Natural killer cell (primary cell): ENCODE data around the gene GALNTL6. TPM values are rescaled to one million over a fixed set of nuclear protein-coding genes. Genes with fewer than 3 reads are reported as not detected.

Source experiments
- ATAC-seq, 3 donors: fragments of 150-1000 bp in 2 of 3; fragments of 200-7000 bp in 1 of 3; cut with Tn5 transposase; 1 replicate in 1 of 3; 2 replicates in 2 of 3; pipeline ENCODE4 v1.10.0; 2021; ENCODE audit warnings: mild to moderate bottlenecking in 2 of 3, moderate library complexity in 2 of 3
- DNase-seq, 2 donors: peaks; one replicate each; pipeline versions ENCODE4 v3.0.0 to v3.0.0-alpha.2; 2013 to 2021; ENCODE audit warnings: mixed read lengths in 1 of 2
- H3K27ac ChIP-seq: one replicate; pipeline ENCODE4 v1.5.1; 2013; ENCODE audit warnings: mild to moderate bottlenecking, low read length
- H3K27me3 ChIP-seq: one replicate; pipeline ENCODE4 v1.6.1; 2013; ENCODE audit warnings: low read length; ENCODE audit not compliant: control insufficient read depth, insufficient read depth
- H3K36me3 ChIP-seq: one replicate; pipeline ENCODE4 v1.6.1; 2013; ENCODE audit warnings: low read length; ENCODE audit not compliant: control insufficient read depth, insufficient read depth
- H3K4me1 ChIP-seq: one replicate; pipeline ENCODE4 v1.6.1; 2013; ENCODE audit warnings: low read length; ENCODE audit not compliant: control insufficient read depth, insufficient read depth
- H3K4me3 ChIP-seq: one replicate; pipeline ENCODE4 v1.5.1; 2013; ENCODE audit warnings: low read length
- H3K9me3 ChIP-seq: one replicate; pipeline ENCODE4 v1.6.1; 2013; ENCODE audit warnings: low read length; ENCODE audit not compliant: control insufficient read depth, insufficient read depth
- H3K27ac Mint-ChIP-seq, 2 donors: one replicate each; pipeline ENCODE4 v1.8.0; 2022; ENCODE audit warnings: mild to moderate bottlenecking in 2 of 2, mixed read lengths in 2 of 2, moderate library complexity in 1 of 2
- H3K27me3 Mint-ChIP-seq, 2 donors: one replicate each; pipeline ENCODE4 v1.8.0; 2022; ENCODE audit warnings: low read depth in 2 of 2, mixed read lengths in 2 of 2
- H3K36me3 Mint-ChIP-seq: one replicate; pipeline ENCODE4 v1.8.0; 2022; ENCODE audit warnings: mixed read lengths
- H3K4me1 Mint-ChIP-seq, 2 donors: one replicate each; pipeline ENCODE4 v1.8.0; 2022; ENCODE audit warnings: mixed read lengths in 2 of 2
- H3K4me3 Mint-ChIP-seq: one replicate; pipeline ENCODE4 v1.8.0; 2022; ENCODE audit warnings: mild to moderate bottlenecking, moderate library complexity, mixed read lengths
- H3K9me3 Mint-ChIP-seq, 2 donors: one replicate each; pipeline ENCODE4 v1.8.0; 2022; ENCODE audit warnings: mixed read lengths in 2 of 2
- CTCF ChIP-seq: fragments of 200-600 bp; IDR thresholded peaks from one replicate; pipeline ENCODE4 v1.8.0; 2022; ENCODE audit warnings: antibody characterized with exemption
- WGBS: methylation state at CpG from one replicate; pipeline ENCODE4 v1.1.7; 2013; ENCODE audit warnings: missing lambda C conversion rate; ENCODE audit not compliant: insufficient coverage; 5-methylcytosine and 5-hydroxymethylcytosine counted together
- intact Hi-C: fragments of 100-400 bp; cut with micrococcal nuclease; formaldehyde crosslinking; loops from one replicate; pipeline ENCODE4 v1.14.2; 2022
- total RNA-seq, 4 donors: library from RNA; stranded (reverse); fragments of 120-200 nt in 1 of 4; gene quantifications; one replicate each; pipeline versions ENCODE4 v1.2.3 to v1.2.4, GENCODE V29; 2013 to 2022

Gene GALNTL6
- total RNA-seq, 3 donors from 2014 or later (not counting 1 experiment from before 2014, with no cell fraction given) = not detected

GRCh38 chr4:172517391-172517790 is 704.2 kb downstream of the GALNTL6 start:
- Mint-ChIP-seq H3K9me3 (peaks cover 6 to 15% of the 10 kb centered on the region in 2 donors), H3K27me3 (no peaks in the 10 kb centered on the region), H3K4me1 (no peaks in the 10 kb centered on the region), H3K4me3 (no peak overlapping the region), H3K27ac (no peak overlapping the region), H3K36me3 (no peaks in the 10 kb centered on the region)
- no peak overlapping the region for H3K27ac ChIP-seq
- ATAC-seq (no peak), DNase-seq (no peak)
- H3K36me3 ChIP-seq = no peaks in the 10 kb centered on the region
- H3K4me3 ChIP-seq = no peak overlapping the region
- no peak for TF ChIP-seq CTCF
- H3K27me3 ChIP-seq = no peaks in the 10 kb centered on the region
- H3K4me1 ChIP-seq = no peaks in the 10 kb centered on the region
- 51% methylated on average over 2 of the region's 2 CpGs for WGBS
- peaks cover 5% of the 10 kb centered on the region for H3K9me3 ChIP-seq
- intact Hi-C loops = no loop called here

GRCh38 chr4:172521248-172521647 is 708.0 kb downstream of the GALNTL6 start:
- no peaks in the 10 kb centered on the region for H3K9me3 ChIP-seq
- ATAC-seq (no peak), DNase-seq (no peak)
- Mint-ChIP-seq H3K4me1 (no peaks in the 10 kb centered on the region), H3K36me3 (no peaks in the 10 kb centered on the region), H3K9me3 (peaks cover 2 to 3% of the 10 kb centered on the region in 2 donors), H3K27ac (no peak overlapping the region), H3K4me3 (no peak overlapping the region), H3K27me3 (no peaks in the 10 kb centered on the region)
- no peak for TF ChIP-seq CTCF
- H3K4me1 ChIP-seq = no peaks in the 10 kb centered on the region
- H3K27me3 ChIP-seq = no peaks in the 10 kb centered on the region
- H3K4me3 ChIP-seq = no peak overlapping the region
- 50% methylated on average over 1 of the region's 1 CpG for WGBS
- no peak overlapping the region for H3K27ac ChIP-seq
- intact Hi-C loops = no loop called here
- no peaks in the 10 kb centered on the region for H3K36me3 ChIP-seq

GRCh38 chr4:172521680-172522079 is 708.5 kb downstream of the GALNTL6 start:
- Mint-ChIP-seq H3K9me3 (peaks cover 2 to 3% of the 10 kb centered on the region in 2 donors), H3K36me3 (no peaks in the 10 kb centered on the region), H3K4me1 (no peaks in the 10 kb centered on the region), H3K27ac (no peak overlapping the region), H3K27me3 (no peaks in the 10 kb centered on the region), H3K4me3 (no peak overlapping the region)
- no peak for DNase-seq
- Histone ChIP-seq H3K9me3 (no peaks in the 10 kb centered on the region), H3K4me1 (no peaks in the 10 kb centered on the region), H3K27me3 (no peaks in the 10 kb centered on the region), H3K4me3 (no peak overlapping the region), H3K36me3 (no peaks in the 10 kb centered on the region), H3K27ac (no peak overlapping the region)
- intact Hi-C loops = no loop called here
- no peak for TF ChIP-seq CTCF
- ATAC-seq = no peak
- WGBS = no CpG with 5 or more reads among the region's 1 CpG

- intact Hi-C loops = no loop called here
- no peaks in the 10 kb centered on the region for H3K4me1 Mint-ChIP-seq
- no peak overlapping the region for H3K27ac Mint-ChIP-seq
- WGBS = 73% methylated on average over 4 of the region's 4 CpGs
- no peaks in the 10 kb centered on the region for H3K27me3 Mint-ChIP-seq
- Histone ChIP-seq H3K27me3 (no peaks in the 10 kb centered on the region), H3K4me1 (no peaks in the 10 kb centered on the region), H3K9me3 (peaks cover 5% of the 10 kb centered on the region), H3K36me3 (no peaks in the 10 kb centered on the region), H3K4me3 (no peak overlapping the region), H3K27ac (no peak overlapping the region)
- peaks cover 6 to 20% of the 10 kb centered on the region in 2 donors for H3K9me3 Mint-ChIP-seq
- no peak for DNase-seq
- H3K36me3 Mint-ChIP-seq = no peaks in the 10 kb centered on the region
- ATAC-seq = no peak
- no peak for TF ChIP-seq CTCF
- H3K4me3 Mint-ChIP-seq = no peak overlapping the region
These were observed 730.0 kb downstream of the GALNTL6 start for GRCh38 chr4:172543249-172543648.
